ENCODE measurements around the gene LIN7B.

LIN7B gene

DNA sequence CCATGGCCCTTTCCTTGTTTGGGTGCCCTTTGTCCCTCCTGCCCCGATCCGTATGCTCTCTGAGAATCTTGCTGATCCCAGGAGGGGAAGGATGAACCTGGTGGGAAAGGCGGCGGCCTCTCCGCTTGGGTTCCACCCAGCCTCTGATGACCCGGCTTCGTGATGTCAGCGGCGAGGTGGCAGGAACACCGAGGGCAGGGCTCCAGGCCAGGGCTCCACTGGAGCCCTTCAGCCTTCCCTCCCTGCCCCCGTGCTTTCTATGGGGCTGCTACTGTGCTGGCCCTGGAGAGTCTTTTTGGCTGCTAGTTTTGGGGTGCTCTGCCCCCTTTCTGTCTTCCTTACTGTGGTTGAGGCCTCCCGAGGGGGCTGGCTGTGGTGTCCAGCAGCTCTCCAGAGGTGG is 11.9 kb upstream of the LIN7B start:
- H3K4me1 ChIP-seq (ENCODE audit: control insufficient read depth, low read length), result no peaks in the 10 kb centered on the region
- peaks cover 9% of the 10 kb centered on the region for H3F3A ChIP-seq (ENCODE audit: control insufficient read depth, insufficient read depth)
- H3K36me3 ChIP-seq (ENCODE audit: control insufficient read depth, low read length), result peaks cover 96% of the 10 kb centered on the region
- no peaks in the 10 kb centered on the region for H3K27me3 ChIP-seq (ENCODE audit: control insufficient read depth, low read length)
- TF ChIP-seq, protein P1, sequence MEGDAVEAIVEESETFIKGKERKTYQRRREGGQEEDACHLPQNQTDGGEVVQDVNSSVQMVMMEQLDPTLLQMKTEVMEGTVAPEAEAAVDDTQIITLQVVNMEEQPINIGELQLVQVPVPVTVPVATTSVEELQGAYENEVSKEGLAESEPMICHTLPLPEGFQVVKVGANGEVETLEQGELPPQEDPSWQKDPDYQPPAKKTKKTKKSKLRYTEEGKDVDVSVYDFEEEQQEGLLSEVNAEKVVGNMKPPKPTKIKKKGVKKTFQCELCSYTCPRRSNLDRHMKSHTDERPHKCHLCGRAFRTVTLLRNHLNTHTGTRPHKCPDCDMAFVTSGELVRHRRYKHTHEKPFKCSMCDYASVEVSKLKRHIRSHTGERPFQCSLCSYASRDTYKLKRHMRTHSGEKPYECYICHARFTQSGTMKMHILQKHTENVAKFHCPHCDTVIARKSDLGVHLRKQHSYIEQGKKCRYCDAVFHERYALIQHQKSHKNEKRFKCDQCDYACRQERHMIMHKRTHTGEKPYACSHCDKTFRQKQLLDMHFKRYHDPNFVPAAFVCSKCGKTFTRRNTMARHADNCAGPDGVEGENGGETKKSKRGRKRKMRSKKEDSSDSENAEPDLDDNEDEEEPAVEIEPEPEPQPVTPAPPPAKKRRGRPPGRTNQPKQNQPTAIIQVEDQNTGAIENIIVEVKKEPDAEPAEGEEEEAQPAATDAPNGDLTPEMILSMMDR (IDR thresholded peaks at IDR 0.05; ENCODE audit: low read depth, low read length, poor library complexity, severe bottlenecking), result no peak
- no peak for TF ChIP-seq EZH2phosphoT487 (IDR thresholded peaks at IDR 0.05; ENCODE audit: borderline replicate concordance, low read length)
- H4K20me1 ChIP-seq (ENCODE audit: control insufficient read depth, insufficient read depth, low read depth, low read length), result peaks cover 19% of the 10 kb centered on the region
- no peaks in the 10 kb centered on the region for H3K9me3 ChIP-seq (ENCODE audit: control insufficient read depth, insufficient read depth, low read length)
- H3K4me3 ChIP-seq (ENCODE audit: low read length), result no peak overlapping the region
- no peak overlapping the region for H3K4me2 ChIP-seq (ENCODE audit: low read length)
- no peaks in the 10 kb centered on the region for H3K9me2 ChIP-seq (replicated peaks; ENCODE audit: control insufficient read depth, low read length)
- H3K79me2 ChIP-seq (ENCODE audit: control insufficient read depth, low read length), result peaks cover 23% of the 10 kb centered on the region
- no peak overlapping the region for H3K27ac ChIP-seq (ENCODE audit: low read depth, low read length)

- Histone ChIP-seq H3K79me2 (ENCODE audit: control insufficient read depth, low read length) (peaks cover 11% of the 10 kb centered on the region), H3K4me1 (ENCODE audit: control insufficient read depth, low read length) (no peaks in the 10 kb centered on the region), H3K27me3 (ENCODE audit: control insufficient read depth, low read length) (no peaks in the 10 kb centered on the region), H3K27ac (ENCODE audit: low read depth, low read length) (no peak overlapping the region), H3K9me2 (replicated peaks; ENCODE audit: control insufficient read depth, low read length) (no peaks in the 10 kb centered on the region), H3K36me3 (ENCODE audit: control insufficient read depth, low read length) (peaks cover 96% of the 10 kb centered on the region), H3K4me3 (ENCODE audit: low read length) (no peak overlapping the region), H3K4me2 (ENCODE audit: low read length) (no peak overlapping the region), H3F3A (ENCODE audit: control insufficient read depth, insufficient read depth) (peaks cover 7% of the 10 kb centered on the region), H4K20me1 (ENCODE audit: control insufficient read depth, insufficient read depth, low read depth, low read length) (peaks cover 20% of the 10 kb centered on the region), H3K9me3 (ENCODE audit: control insufficient read depth, insufficient read depth, low read length) (no peaks in the 10 kb centered on the region)
- TF ChIP-seq EZH2phosphoT487 (IDR thresholded peaks at IDR 0.05; ENCODE audit: borderline replicate concordance, low read length), result no peak
- TF ChIP-seq, protein P1 (IDR thresholded peaks at IDR 0.05; ENCODE audit: low read depth, low read length, poor library complexity, severe bottlenecking), result no peak
Observed at GRCh38 chr19:49103331-49104085, 10.7 kb upstream of the LIN7B start.

DNA sequence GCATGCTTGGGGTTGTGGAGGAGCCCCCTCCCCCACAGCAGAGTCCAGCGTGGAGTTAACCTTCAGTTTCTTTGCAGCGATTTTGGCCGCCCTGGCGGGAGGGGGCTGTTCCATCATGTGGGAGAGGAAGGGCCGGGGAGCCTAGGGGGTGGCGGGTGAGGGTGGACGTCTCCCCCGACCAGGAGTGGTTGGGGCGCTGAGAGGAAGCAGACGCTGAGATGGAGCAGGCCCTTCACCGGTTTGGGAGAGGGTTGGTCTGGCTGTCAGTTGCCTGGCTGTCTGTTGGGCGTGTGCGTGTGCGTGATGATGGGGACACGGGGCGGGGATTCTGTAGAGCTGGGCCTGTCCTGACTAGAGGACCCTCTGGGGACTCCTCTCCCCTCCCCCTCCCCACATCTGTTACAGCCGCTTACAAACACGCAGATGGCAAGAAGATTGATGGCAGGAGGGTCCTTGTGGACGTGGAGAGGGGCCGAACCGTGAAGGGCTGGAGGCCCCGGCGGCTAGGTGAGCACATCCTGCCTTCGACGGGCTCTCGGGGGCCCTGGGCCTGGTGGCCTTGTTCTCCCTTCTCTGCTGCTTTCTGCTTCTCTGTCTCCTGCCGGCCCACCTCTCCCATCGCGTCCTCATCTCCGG is 9.8 kb upstream of the LIN7B start:
- no peak overlapping the region for H3K4me3 ChIP-seq (ENCODE audit: low read length)
- H3K27ac ChIP-seq (ENCODE audit: low read depth, low read length), result no peak overlapping the region
- H3K4me2 ChIP-seq (ENCODE audit: low read length), result no peak overlapping the region
- TF ChIP-seq EZH2phosphoT487 (IDR thresholded peaks at IDR 0.05; ENCODE audit: borderline replicate concordance, low read length), result no peak
- TF ChIP-seq, protein P1 (IDR thresholded peaks at IDR 0.05; ENCODE audit: low read depth, low read length, poor library complexity, severe bottlenecking), result no peak
- H3K9me2 ChIP-seq (replicated peaks; ENCODE audit: control insufficient read depth, low read length), result no peaks in the 10 kb centered on the region
- peaks cover 4% of the 10 kb centered on the region for H3K79me2 ChIP-seq (ENCODE audit: control insufficient read depth, low read length)
- H4K20me1 ChIP-seq (ENCODE audit: control insufficient read depth, insufficient read depth, low read depth, low read length), result peaks cover 15% of the 10 kb centered on the region
- H3K4me1 ChIP-seq (ENCODE audit: control insufficient read depth, low read length), result no peaks in the 10 kb centered on the region
- H3K27me3 ChIP-seq (ENCODE audit: control insufficient read depth, low read length), result no peaks in the 10 kb centered on the region
- H3F3A ChIP-seq (ENCODE audit: control insufficient read depth, insufficient read depth), result peaks cover 14% of the 10 kb centered on the region
- H3K36me3 ChIP-seq (ENCODE audit: control insufficient read depth, low read length), result peaks cover 96% of the 10 kb centered on the region
- H3K9me3 ChIP-seq (ENCODE audit: control insufficient read depth, insufficient read depth, low read length), result no peaks in the 10 kb centered on the region

Measured in DOHH2 (cell line).